Hematopoietic multipotent progenitor cell (in vitro differentiated cells): Measurements from ENCODE around the gene ECT2L. TPM values are rescaled to one million over a fixed set of nuclear protein-coding genes. Genes with fewer than 3 reads are reported as not detected.

Source experiments
- DNase-seq, 3 donors: peaks; one replicate each; pipeline ENCODE4 v3.0.0-alpha.2; 2011 to 2015; ENCODE audit warnings: low read depth in 2 of 3, low spot score in 2 of 3
- total RNA-seq: library from RNA; depleted of rRNA; stranded (reverse); fragments of >200 nt; gene quantifications from one replicate; pipeline ENCODE4 v1.2.3, GENCODE V29; 2012

ECT2L gene
- total RNA-seq, 1 donor, result not detected

DNA sequence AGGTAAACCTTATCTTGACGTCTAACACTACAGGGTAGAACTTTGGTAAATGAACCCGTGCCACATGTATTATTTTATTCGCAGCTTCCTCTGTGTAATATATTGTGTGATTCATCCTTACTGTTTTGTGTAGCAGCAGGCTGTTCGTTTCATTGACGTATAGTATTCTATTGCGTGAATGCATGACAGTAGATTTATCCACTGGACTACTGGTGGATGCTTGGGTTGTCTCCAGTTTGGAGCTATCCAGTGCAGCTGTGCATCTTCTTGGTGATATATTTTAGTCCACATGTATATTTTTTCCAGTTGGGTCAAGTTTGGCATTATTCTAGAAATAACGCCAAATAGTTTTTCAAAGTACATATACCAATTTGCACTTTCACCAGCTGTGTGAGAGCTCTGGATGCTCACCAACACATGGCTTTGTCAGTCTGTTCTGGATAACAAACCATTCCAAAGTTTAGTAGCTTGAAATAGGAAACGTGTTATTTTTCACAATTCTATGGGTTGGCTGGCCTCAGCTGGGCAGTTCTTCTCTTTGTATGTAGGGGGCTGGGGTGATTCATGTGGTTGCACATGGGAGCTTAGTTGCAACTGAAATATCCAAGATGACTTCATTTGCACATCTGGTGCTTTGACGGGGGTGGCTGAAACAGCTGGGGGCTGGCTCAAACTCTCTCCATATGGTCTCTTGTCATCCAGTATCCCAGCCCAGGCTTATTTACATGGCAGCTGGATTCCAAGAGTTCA is 9.3 kb downstream of the ECT2L start:
- no peak for DNase-seq

DNA sequence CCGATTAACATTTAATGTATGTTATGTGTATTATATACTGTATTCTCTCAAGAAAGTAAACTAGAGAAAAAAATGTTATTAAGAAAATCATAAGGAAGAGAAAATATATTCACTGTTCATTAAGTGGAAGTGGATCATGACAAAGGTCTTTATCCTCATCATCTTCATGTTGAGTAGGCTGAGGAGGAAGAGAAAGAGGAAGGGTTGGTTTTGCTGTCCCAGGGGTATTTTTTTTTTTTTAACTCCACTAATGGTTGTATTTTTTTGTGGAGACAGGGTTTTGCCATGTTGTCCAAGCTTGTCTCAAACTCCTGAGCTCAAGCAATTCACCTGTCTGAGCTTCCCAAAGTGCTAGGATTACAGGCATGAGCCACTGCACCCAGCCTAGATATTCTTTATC is 11.0 kb downstream of the ECT2L start:
- DNase-seq, result no peak

DNA sequence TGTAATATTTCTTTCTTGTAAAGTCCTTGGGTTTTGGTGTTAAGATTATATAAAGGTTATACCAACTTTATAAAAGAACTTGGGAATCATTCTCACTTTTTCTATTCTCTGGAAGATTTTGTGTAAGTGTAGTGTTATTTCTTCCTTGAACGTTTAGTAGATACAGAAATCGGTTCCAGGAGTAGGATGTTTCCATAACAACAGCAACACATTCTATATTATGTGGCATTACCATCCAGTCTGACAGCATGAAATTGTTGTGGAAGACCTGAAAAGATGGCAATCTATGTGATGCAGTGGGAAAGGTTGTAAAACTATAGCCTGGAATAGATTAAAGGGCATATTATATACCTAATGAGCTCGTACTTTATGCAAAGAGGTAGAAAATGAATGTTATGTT is 13.8 kb downstream of the ECT2L start:
- DNase-seq, result no peak

- no peak for DNase-seq
These were observed 16.0 kb downstream of the ECT2L start for GRCh38 chr6:138811866-138812265.

- no peak for DNase-seq
These were observed 18.4 kb downstream of the ECT2L start for GRCh38 chr6:138814179-138814834.

DNA sequence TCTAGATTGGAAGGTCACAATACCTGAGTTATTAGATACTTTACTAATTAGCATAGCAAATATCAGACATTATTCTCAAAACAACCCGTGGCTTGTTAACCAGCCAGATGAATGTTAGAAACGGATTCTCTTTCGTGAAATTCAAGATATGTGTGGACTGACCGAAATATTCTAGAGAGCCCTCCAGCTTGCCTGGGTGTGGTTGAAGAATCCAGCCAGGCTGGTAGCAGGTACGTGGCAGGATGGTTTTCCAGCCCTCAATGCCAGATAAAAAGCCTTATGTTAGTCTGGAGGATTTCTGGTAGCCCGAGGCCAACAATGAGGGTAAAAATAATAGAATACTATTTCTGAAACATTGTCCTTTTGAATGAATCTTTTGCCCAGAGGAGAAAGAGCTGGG is 19.3 kb downstream of the ECT2L start:
- DNase-seq, result no peak

DNA sequence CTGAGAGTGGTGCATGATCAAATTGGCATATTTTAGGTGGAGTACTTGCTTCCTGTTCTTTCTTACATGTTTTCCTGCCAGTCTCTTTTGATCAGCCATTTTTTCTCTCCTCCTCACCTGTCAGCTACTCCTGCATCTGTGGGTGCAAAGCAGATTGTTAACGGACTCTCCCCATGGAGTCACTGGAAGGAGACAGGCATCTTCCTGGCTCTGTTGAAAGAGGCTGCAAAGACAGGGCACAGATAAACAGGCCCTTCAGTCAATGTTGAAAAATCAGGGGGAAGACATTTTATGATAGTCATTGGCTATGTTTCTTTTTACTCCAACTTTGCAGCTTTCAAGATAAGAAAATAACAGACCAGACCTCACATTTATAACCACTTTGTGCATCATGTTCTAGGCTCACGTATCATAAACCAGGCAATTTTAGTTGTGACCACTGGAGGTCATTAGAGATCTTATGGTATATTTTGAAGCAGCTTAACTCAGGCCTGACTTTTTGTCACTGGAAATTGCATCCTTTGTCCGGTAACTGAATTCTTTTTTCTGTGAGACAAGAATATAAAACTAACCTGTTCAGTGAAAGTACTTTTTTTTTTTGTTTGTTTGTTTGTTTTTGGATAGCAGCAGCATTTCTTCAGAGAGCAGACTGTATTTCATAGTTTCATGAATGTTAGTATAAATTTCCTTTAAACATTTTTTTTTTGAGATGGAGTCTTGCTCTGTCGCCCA is 20.1 kb downstream of the ECT2L start:
- peak in 2 of 3 donors; percentile 38 to 75 for DNase-seq

DNA sequence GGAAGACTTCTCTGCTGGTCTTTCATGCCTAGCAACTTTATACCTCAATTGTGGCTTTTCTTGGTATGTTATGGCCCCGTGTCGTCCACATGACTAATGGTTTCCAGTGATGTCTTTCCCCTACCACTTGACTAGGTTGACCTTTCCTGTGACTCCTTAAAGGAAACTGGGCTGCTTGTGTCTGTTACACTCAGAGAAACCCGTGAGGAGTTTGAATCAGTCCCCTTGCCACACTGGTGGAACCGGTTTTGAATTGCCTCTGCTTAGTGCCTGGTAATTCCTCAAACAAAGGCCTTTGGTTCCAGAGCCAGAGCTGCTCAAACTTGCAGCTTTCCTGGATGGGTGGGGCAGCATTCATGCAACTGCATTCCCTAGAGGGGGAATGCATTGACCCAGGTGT is 21.9 kb downstream of the ECT2L start:
- DNase-seq, result no peak

DNA sequence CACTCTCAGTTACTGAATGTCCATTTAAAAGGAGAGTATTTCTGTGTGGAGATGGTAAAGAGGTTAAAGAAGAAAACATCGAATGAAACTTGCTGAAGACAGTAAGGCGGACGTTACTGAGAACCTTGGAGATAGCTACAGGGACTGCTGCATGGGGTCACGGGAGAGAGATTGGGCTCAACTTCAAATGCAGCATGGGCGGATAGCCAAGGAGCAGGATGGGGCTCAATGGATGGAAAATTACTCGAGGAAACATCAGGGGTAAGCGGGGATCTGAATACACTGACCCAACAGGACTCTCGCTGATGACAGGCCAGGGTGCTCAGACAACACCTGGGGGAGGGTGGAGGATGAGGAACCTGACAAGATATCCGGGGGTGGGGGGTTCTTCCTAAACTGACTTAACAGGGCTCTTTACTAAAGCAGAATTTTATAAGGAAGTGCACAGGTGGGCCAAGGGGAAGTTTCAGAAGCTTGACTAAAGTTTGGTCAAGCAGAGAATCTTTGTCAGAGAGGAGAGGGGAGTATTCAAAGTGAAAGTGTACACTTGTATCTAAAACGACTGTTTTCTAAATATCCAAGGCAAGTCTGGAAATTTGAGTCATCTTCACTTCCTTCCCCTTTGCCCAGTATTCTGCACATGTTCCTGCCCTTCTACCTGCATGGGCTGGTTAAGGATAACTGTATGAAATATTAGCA is 22.8 kb downstream of the ECT2L start:
- peak in 1 of 3 donors; percentile 9 for DNase-seq

DNA sequence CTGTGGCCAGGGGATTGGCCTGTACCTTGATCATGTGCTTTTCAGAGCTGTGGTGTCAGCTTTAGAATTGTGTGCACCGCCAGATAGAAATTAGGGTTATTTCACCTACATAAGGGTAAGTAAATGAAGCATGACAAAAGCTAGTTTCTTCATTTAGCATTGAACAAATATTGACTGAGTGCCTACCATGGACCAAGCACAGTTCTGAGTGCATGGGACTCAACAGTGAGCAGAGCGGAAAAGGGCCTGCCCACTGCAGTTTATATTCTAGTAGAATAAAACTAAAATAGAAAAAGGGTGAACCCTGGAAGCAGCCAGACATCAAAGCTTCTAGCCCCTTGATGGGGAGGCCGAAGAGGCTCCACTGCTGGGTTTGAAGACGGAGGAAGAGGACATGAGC is 25.6 kb downstream of the ECT2L start:
- no peak for DNase-seq

- no peak for DNase-seq
These were observed 28.7 kb downstream of the ECT2L start for GRCh38 chr6:138824482-138825144.

DNA sequence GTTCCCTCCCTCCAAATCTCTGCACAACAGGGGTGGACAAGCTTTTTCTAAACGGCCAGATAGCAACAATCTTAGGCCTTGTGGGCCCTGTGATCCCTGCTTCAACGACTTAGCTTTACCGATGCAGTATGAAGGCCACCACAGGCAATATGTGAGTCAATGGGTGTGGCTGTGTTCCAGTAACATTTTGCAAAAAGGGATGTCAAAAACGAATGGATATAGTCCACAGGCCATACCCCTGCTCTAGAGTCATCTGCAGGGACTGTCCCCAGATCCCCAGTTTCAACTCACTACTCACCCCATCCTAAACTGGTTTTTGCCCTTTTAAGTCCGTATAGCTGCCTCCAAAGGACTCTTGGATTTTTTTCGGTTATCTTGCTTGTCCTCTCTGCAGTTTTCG is 34.4 kb downstream of the ECT2L start:
- DNase-seq, result no peak

DNA sequence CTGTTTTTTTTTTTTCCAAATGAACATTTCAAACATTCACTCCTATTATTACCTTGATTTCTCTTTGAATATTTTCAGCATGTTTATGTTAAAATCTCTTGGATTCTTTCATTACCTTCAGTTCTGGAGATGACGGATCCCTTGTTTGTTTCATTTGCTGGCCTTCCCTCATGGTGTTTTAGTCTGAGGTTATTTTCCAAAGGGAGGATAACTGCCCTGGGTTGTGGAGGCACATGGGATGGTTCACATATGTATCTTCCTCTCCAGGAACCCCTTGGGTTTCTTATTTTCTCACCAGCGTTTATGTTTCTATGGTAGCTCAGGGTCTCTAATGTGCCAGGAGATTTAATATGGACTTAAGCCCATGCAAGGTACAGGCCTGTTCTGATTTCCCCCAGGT is 36.3 kb downstream of the ECT2L start:
- no peak for DNase-seq

GRCh38 chr6:138833816-138834539 is 38.1 kb downstream of the ECT2L start:
- DNase-seq, result no peak

- DNase-seq, result no peak
These were observed 41.4 kb downstream of the ECT2L start for GRCh38 chr6:138837246-138837645.

- no peak for DNase-seq
These were observed 48.3 kb downstream of the ECT2L start for GRCh38 chr6:138844192-138844591.

GRCh38 chr6:138847884-138848283 is 52.0 kb downstream of the ECT2L start:
- no peak for DNase-seq

GRCh38 chr6:138848461-138848860 is 52.6 kb downstream of the ECT2L start:
- DNase-seq, result no peak

DNA sequence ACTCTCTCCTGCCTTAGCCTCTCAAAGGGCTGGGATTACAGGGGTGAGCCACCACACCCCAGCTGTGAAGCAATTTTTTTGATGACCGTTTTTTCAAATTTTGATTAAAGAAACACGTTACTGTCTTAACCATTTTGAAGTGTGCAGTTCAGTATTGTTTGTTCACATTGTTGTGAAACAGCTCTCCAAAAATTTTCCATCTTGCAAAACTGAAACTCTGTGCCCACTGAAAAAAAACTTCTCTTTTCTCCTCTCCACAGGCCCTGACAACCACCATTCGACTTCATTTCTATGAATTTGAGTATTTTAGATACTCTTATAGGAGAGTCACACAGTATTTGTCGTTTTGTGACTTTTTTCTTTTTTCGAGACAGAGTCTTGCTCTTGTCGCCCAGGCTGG is 53.9 kb downstream of the ECT2L start:
- no peak for DNase-seq

DNA sequence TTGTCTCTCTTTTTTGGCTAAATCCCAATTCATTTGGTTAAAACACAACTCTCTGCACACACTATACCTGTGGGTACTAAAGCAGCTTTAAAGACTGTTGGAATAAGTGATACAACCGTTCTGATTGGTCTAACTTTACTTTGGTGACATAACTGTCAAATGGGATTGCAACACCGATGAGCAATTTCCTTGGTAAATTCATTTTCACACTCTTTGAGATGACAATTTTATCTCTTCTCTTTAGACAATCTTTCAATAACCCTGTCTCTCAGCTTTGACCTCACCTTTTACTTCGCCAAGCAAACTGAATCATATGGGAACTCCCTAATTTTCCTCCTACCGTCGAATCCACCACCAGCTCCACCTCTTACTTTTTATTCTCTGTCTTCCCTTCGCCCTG is 60.8 kb downstream of the ECT2L start:
- no peak for DNase-seq
